HG03175 (cell line): ENCODE measurements around the gene ROCK2.

Source experiments
- ATAC-seq: cut with Tn5 transposase; IDR thresholded peaks from one replicate; pipeline ENCODE4 v1.9.1; 2021; ENCODE audit warnings: mild to moderate bottlenecking, moderate library complexity; ENCODE audit not compliant: unreplicated experiment

Gene ROCK2

GRCh38 chr2:11344342-11344955, at the start of gene ROCK2:
TSS of gene ROCK2 (minus strand) at chr2:11344636. CDS start at chr2:11344136, 500 bp downstream.
- ATAC-seq: peak; percentile 63

- ATAC-seq: no peak
Measured at GRCh38 chr2:11393711-11394236, 49.3 kb upstream of the ROCK2 start.

- ATAC-seq: no peak
Measured at GRCh38 chr2:11391942-11392266, 47.5 kb upstream of the ROCK2 start.

GRCh38 chr2:11390399-11390658, 45.9 kb upstream of the ROCK2 start:
- ATAC-seq: no peak

GRCh38 chr2:11389551-11390398, 45.3 kb upstream of the ROCK2 start:
- ATAC-seq: no peak

GRCh38 chr2:11389052-11389420, 44.6 kb upstream of the ROCK2 start:
- no peak for ATAC-seq

- ATAC-seq: peak; percentile 47
Measured at GRCh38 chr2:11388262-11389051, 44.0 kb upstream of the ROCK2 start.

GRCh38 chr2:11387843-11388242, 43.4 kb upstream of the ROCK2 start:
- ATAC-seq: no peak

GRCh38 chr2:11387100-11387390, 42.6 kb upstream of the ROCK2 start:
- ATAC-seq: no peak

- no peak for ATAC-seq
Measured at GRCh38 chr2:11385847-11386246, 41.4 kb upstream of the ROCK2 start.

GRCh38 chr2:11385216-11385615, 40.8 kb upstream of the ROCK2 start:
- no peak for ATAC-seq

GRCh38 chr2:11379558-11379957, 35.1 kb upstream of the ROCK2 start:
- ATAC-seq: no peak

- ATAC-seq: peak; percentile 91
Measured at GRCh38 chr2:11377928-11378545, 33.6 kb upstream of the ROCK2 start.

- ATAC-seq: no peak
Measured at GRCh38 chr2:11376071-11376470, 31.6 kb upstream of the ROCK2 start.

- no peak for ATAC-seq
Measured at GRCh38 chr2:11375689-11376027, 31.2 kb upstream of the ROCK2 start.

GRCh38 chr2:11375025-11375688, 30.7 kb upstream of the ROCK2 start:
- ATAC-seq: no peak

GRCh38 chr2:11373096-11373495, 28.7 kb upstream of the ROCK2 start:
- no peak for ATAC-seq

GRCh38 chr2:11371092-11371937, 26.9 kb upstream of the ROCK2 start:
- no peak for ATAC-seq

GRCh38 chr2:11370377-11371091, 26.1 kb upstream of the ROCK2 start:
- no peak for ATAC-seq
